22Rv1 (cell line): ENCODE data around the gene PFN1.

Source experiments
- H3K27ac ChIP-seq: fragments of 450-650 bp; 2 replicates; pipeline ENCODE4 v1.5.1; 2017
- ZFX ChIP-seq: fragments of 450-650 bp; IDR thresholded peaks from 2 replicates; pipeline ENCODE4 v1.6.1; 2017; ENCODE audit warnings: antibody characterized with exemption, borderline replicate concordance
- TF ChIP-seq, protein P1 (sequence below): fragments of 450-650 bp; IDR thresholded peaks from 2 replicates; pipeline ENCODE4 v1.5.1; 2017; ENCODE audit warnings: mild to moderate bottlenecking

Gene PFN1

GRCh38 chr17:4955091-4955490, 6.8 kb upstream of the PFN1 start:
- H3K27ac ChIP-seq = no peak overlapping the region
- TF ChIP-seq, protein P1, sequence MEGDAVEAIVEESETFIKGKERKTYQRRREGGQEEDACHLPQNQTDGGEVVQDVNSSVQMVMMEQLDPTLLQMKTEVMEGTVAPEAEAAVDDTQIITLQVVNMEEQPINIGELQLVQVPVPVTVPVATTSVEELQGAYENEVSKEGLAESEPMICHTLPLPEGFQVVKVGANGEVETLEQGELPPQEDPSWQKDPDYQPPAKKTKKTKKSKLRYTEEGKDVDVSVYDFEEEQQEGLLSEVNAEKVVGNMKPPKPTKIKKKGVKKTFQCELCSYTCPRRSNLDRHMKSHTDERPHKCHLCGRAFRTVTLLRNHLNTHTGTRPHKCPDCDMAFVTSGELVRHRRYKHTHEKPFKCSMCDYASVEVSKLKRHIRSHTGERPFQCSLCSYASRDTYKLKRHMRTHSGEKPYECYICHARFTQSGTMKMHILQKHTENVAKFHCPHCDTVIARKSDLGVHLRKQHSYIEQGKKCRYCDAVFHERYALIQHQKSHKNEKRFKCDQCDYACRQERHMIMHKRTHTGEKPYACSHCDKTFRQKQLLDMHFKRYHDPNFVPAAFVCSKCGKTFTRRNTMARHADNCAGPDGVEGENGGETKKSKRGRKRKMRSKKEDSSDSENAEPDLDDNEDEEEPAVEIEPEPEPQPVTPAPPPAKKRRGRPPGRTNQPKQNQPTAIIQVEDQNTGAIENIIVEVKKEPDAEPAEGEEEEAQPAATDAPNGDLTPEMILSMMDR = no peak
- no peak for TF ChIP-seq ZFX

DNA sequence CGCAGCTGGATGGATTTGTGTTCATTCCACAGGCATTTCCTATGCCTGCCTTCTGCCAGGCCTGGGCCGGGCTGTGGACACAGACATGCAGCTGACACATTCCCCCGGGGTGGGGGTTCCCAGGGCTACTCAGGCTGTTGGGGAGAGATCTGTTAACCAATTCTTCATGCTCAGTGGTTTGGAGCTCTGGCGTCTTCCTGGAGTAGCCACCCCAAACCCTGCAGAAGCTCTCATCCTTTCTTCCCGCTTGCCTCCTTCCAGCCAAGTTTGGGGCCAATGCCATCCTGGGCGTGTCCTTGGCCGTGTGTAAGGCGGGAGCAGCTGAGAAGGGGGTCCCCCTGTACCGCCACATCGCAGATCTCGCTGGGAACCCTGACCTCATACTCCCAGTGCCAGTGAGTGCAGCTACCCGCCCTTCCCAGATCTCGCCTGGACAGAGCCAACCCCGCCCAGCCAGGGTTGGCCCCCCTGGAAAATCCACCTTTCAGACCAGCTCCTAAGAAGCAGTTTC, 5.2 kb upstream of the PFN1 start:
- H3K27ac ChIP-seq = no peak overlapping the region
- no peak for TF ChIP-seq ZFX
- TF ChIP-seq, protein P1 = no peak

DNA sequence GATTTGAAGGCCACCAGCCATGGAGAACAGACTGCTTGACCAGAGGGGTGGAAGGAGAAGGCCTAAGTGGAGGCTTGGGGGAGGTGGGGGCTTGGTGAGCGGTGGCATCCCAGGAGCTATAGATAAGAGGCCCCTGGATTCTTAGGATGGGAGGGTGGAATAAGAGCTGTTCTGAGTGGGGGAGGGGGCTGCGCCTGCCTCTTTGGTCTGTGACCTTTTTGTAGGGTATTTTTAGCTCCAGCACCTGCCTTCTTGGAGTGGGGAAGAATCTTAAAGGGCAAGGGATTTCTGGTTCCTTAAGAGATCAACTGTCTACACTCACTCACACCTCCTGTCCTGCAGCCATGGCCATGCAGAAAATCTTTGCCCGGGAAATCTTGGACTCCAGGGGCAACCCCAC, 3.2 kb upstream of the PFN1 start:
- peak overlapping the region; percentile 100; the same call in 1 of the 2 replicates for H3K27ac ChIP-seq
- TF ChIP-seq, protein P1 = no peak
- no peak for TF ChIP-seq ZFX

GRCh38 chr17:4950746-4951204, 2.4 kb upstream of the PFN1 start, which contains the start of gene ENO3:
ENO3 (plus strand) TSS chr17:4951119; CDS start chr17:4951830, 711 bp downstream.
- TF ChIP-seq, protein P1 = no peak
- no peak for TF ChIP-seq ZFX
- H3K27ac ChIP-seq = peak within 1 kb of the TSS; percentile 100

DNA sequence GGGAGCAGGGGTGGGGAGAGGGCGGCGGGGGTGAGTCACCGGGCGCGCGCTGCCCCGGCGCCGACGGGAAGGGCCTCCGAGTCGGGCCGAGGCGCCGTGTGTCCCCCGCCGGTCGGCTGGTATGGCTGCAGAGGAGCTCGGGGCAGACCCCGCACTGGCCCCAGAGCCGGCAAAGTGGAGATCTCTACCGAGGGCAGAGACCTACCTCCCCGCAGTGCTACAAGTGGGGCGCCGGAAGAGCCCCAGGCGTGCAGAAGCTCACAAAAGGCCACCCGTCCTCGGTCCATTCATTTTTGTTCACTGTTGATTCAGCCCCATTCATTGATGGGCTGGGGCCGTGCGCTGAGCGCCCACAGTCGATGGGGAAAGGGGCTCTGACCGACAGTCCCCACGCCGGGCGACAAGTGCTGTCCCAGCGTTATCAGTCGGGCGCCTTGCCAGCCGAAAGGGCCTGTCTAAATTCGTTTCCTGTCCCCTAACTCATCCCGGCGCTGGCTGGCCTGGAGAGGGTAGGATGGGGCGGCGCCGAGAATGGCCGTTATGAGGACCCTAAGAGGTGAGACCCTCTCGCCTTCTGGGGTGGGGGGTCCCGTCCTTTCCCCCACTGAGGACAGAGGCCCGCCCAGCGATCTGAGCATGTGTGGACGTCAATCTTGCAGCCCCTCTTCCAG, 1.9 kb upstream of the PFN1 start:
- no peak for TF ChIP-seq ZFX
- TF ChIP-seq, protein P1 = no peak
- peak overlapping the region; percentile 100 for H3K27ac ChIP-seq

DNA sequence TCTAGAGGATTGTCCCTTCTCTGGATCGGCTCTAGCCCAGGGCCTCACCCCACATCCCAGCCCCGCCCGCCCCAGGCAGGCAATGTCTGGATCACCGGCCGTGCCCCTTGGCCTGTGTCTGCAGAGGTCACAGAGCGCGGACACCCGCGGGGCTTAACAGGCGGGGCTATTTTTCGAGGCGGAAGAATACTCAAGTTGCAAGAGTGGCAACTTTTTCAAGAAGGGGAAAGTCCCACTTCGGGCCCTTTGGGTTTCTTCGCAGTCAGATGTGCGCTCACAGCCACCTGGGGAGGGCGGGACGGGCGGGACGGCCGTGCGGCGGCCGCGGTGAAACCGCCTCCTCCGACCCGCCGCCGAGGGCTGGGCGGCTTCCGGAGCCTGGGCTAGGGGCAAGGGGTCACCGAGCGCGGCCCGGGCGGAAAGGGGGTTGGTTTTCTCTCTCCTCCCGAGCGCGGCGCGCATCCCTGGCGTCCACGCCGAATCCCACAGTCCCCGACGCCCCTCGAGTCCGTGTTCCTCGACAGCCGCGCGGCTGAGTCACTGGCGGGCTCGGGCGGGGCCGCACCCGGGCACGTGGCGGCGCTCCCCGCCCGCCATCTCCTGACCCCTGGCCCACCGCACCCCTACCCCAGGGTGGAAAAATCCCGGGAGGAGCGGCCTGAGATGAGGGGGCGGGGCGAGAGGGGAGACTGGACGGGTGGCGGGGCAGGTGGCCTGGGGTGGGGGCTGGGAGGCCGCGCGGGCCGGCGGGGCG, 1.2 kb upstream of the PFN1 start:
- H3K27ac ChIP-seq = peak overlapping the region; percentile 100
- TF ChIP-seq ZFX = no peak
- TF ChIP-seq, protein P1 = no peak

- TF ChIP-seq, protein P1 = no peak
- no peak for TF ChIP-seq ZFX
- H3K27ac ChIP-seq = peak overlapping the region; percentile 100
These were observed 596 bp upstream of the PFN1 start for GRCh38 chr17:4948931-4949320.
